ENCODE data around the gene TMUB2. TPM values are rescaled to one million over a fixed set of nuclear protein-coding genes. Genes with fewer than 3 reads are reported as not detected.

Gene TMUB2
- total and polyA plus RNA-seq, 8 donors = 10.4 to 50.9 (median 15.9) TPM

- no peak for DNase-seq
- H3K36me3 ChIP-seq = peaks cover 6 to 20% (median 17%) of the 10 kb centered on the region in 3 donors
- H3K4me3 ChIP-seq = no peak overlapping the region
- H3K27me3 ChIP-seq = no peaks in the 10 kb centered on the region
- H3K4me1 ChIP-seq = peaks cover 0 to 8% (median 0%) of the 10 kb centered on the region in 3 donors
- 72 to 78% methylated on average over 7 of the region's 7 CpGs for WGBS, 2 donors
- no peak for TF ChIP-seq CTCF (IDR thresholded peaks at IDR 0.05)
- no peak for FAIRE-seq
- intact Hi-C loops (cut with DNase I) = no loop called here
- peak in 3 of 4 donors; percentile 5 to 12 (median 9) for ATAC-seq
- no peak overlapping the region for H3K27ac ChIP-seq
- no peaks in the 10 kb centered on the region for H3K9me3 ChIP-seq
Measured at GRCh38 chr17:44191941-44192496, 5.2 kb downstream of the TMUB2 start.

- DNase-seq = no peak
- H3K9me3 ChIP-seq = no peaks in the 10 kb centered on the region
- no peak for TF ChIP-seq CTCF (IDR thresholded peaks at IDR 0.05)
- H3K4me1 ChIP-seq = peaks cover 0 to 8% (median 2%) of the 10 kb centered on the region in 3 donors
- H3K36me3 ChIP-seq = peaks cover 6 to 20% (median 17%) of the 10 kb centered on the region in 3 donors
- no peak for FAIRE-seq
- H3K27me3 ChIP-seq = no peaks in the 10 kb centered on the region
- peak in 1 of 4 donors; percentile 2 for ATAC-seq
- intact Hi-C loops (cut with DNase I) = no loop called here
- WGBS, 2 donors = 83 to 94% methylated on average over 5 of the region's 5 CpGs
- no peak overlapping the region for H3K4me3 ChIP-seq
- H3K27ac ChIP-seq = no peak overlapping the region
Measured at GRCh38 chr17:44192750-44193149, 6.0 kb downstream of the TMUB2 start.

GRCh38 chr17:44193326-44194084 is 6.7 kb downstream of the TMUB2 start:
- H3K4me3 ChIP-seq = no peak overlapping the region

GRCh38 chr17:44197107-44197506 is 10.3 kb downstream of the TMUB2 start:
- Histone ChIP-seq H3K9me3 (no peaks in the 10 kb centered on the region), H3K27me3 (no peaks in the 10 kb centered on the region), H3K27ac (no peak overlapping the region), H3K4me1 (peaks cover 3 to 11% (median 6%) of the 10 kb centered on the region in 3 donors), H3K4me3 (no peak overlapping the region), H3K36me3 (peaks cover 6 to 20% (median 17%) of the 10 kb centered on the region in 3 donors)
- no peak for TF ChIP-seq CTCF (IDR thresholded peaks at IDR 0.05)
- intact Hi-C loops (cut with DNase I) = no loop called here
- ATAC-seq = no peak
- WGBS, 2 donors = 86 to 90% methylated on average over 15 of the region's 15 CpGs
- FAIRE-seq = no peak
- DNase-seq = peak in 2 of 6 donors; percentile 41 to 67

More at GRCh38 chr17:44193326-44194084, 6.7 kb downstream of the TMUB2 start:
- Histone ChIP-seq H3K27me3 (no peaks in the 10 kb centered on the region), H3K27ac (no peak overlapping the region), H3K9me3 (no peaks in the 10 kb centered on the region), H3K36me3 (peaks cover 6 to 20% (median 17%) of the 10 kb centered on the region in 3 donors), H3K4me1 (peaks cover 0 to 7% (median 6%) of the 10 kb centered on the region in 3 donors)
- 91 to 92% methylated on average over 14 of the region's 14 CpGs for WGBS, 2 donors
- no peak for TF ChIP-seq CTCF (IDR thresholded peaks at IDR 0.05)
- no peak for ATAC-seq
- FAIRE-seq = no peak
- DNase-seq = peak in 2 of 6 donors; percentile 53 to 77
- intact Hi-C loops (cut with DNase I) = no loop called here
